Esophagus muscularis mucosa (tissue), 3 donors: ENCODE results near the gene WDFY2.

Source experiments
- POLR2A ChIP-seq: fragments of 450-650 bp; IDR thresholded peaks from one replicate; pipeline ENCODE4 v1.6.1; 2017; ENCODE audit warnings: antibody characterized with exemption, moderate library complexity, mild to moderate bottlenecking, low read depth
- POLR2AphosphoS5 ChIP-seq, 2 donors: sonication (generic); formaldehyde crosslinking; IDR thresholded peaks; one replicate each; pipeline ENCODE4 v1.6.1; 2017; ENCODE audit warnings: antibody characterized with exemption in 2 of 2
- TF ChIP-seq, protein P1 (sequence below), 3 experiments: fragments of 200-600 bp in 2 of 3; fragments of 450-650 bp in 1 of 3; sonication (generic) in 2 of 3; IDR thresholded peaks; one replicate each; pipeline ENCODE4 v1.5.1; 2017 to 2019; ENCODE audit warnings: antibody characterized with exemption in 3 of 3, mild to moderate bottlenecking in 2 of 3, moderate library complexity in 1 of 3

DNA sequence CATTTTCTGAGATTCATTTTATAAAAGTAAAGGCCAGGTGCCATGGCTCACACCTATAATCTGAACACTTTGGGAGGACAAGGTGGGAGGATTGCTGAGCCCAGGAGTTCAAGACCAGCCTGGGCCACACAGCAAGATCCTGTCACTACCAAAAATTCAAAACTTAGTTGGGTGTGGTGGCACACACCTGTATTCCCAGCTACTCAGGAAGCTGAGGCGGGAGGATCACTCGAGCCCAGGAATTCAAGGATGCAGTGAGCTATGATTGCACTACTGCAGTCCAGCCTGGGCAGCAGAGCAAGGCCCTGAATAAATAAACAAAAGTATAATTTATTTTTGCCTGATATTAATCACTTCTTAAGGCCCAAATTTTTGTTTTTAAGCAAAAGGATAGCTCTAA is 179.2 kb downstream of the WDFY2 start:
- TF ChIP-seq, protein P1, sequence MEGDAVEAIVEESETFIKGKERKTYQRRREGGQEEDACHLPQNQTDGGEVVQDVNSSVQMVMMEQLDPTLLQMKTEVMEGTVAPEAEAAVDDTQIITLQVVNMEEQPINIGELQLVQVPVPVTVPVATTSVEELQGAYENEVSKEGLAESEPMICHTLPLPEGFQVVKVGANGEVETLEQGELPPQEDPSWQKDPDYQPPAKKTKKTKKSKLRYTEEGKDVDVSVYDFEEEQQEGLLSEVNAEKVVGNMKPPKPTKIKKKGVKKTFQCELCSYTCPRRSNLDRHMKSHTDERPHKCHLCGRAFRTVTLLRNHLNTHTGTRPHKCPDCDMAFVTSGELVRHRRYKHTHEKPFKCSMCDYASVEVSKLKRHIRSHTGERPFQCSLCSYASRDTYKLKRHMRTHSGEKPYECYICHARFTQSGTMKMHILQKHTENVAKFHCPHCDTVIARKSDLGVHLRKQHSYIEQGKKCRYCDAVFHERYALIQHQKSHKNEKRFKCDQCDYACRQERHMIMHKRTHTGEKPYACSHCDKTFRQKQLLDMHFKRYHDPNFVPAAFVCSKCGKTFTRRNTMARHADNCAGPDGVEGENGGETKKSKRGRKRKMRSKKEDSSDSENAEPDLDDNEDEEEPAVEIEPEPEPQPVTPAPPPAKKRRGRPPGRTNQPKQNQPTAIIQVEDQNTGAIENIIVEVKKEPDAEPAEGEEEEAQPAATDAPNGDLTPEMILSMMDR (IDR thresholded peaks at IDR 0.05): no peak
- TF ChIP-seq POLR2A (no peak), POLR2AphosphoS5 (IDR thresholded peaks at IDR 0.05) (no peak)
